HG03139 (cell line): ENCODE measurements around the gene ASPHD1.
"Not testable (repeated sequence)": the region's sequence is repeated elsewhere in the genome, so short reads cannot be mapped to it uniquely, and the experiment has no call there.

Experiments used
- ATAC-seq: cut with Tn5 transposase; IDR thresholded peaks from one replicate; pipeline ENCODE4 v1.9.1; 2021; ENCODE audit not compliant: unreplicated experiment

The ASPHD1 gene

GRCh38 chr16:29900102-29900887 is at the start of gene ASPHD1:
TSS of gene ASPHD1 (plus strand) at chr16:29900488. CDS start at chr16:29900972, 484 bp downstream.
- no peak for ATAC-seq

- no peak for ATAC-seq
Observed at GRCh38 chr16:29850998-29851397, 49.3 kb upstream of the ASPHD1 start.

- no peak for ATAC-seq
Observed at GRCh38 chr16:29852654-29853053, 47.6 kb upstream of the ASPHD1 start.

GRCh38 chr16:29854520-29855100 is 45.7 kb upstream of the ASPHD1 start:
- ATAC-seq, result no peak

GRCh38 chr16:29857133-29857760 is 43.0 kb upstream of the ASPHD1 start:
- no peak for ATAC-seq

- no peak for ATAC-seq
Observed at GRCh38 chr16:29858149-29858849, 42.0 kb upstream of the ASPHD1 start.

- no peak for ATAC-seq
Observed at GRCh38 chr16:29858974-29859373, 41.3 kb upstream of the ASPHD1 start.

GRCh38 chr16:29860218-29860617 is 40.1 kb upstream of the ASPHD1 start:
- ATAC-seq, result no peak

GRCh38 chr16:29862383-29862883 is 37.9 kb upstream of the ASPHD1 start:
- ATAC-seq, result no peak

- peak; percentile 95 for ATAC-seq
Observed at GRCh38 chr16:29862884-29863668, 37.2 kb upstream of the ASPHD1 start, which contains the start of gene CDIPT. TSS of gene CDIPT (minus strand) at chr16:29863226. CDS start at chr16:29862857, 369 bp downstream.

- no peak for ATAC-seq
Observed at GRCh38 chr16:29863669-29863984, 36.7 kb upstream of the ASPHD1 start.

GRCh38 chr16:29864205-29864604 is 36.1 kb upstream of the ASPHD1 start:
- ATAC-seq, result no peak

GRCh38 chr16:29868396-29869009 is 31.8 kb upstream of the ASPHD1 start:
- no peak for ATAC-seq

- not testable (repeated sequence) for ATAC-seq
Observed at GRCh38 chr16:29869067-29869466, 31.2 kb upstream of the ASPHD1 start.

- ATAC-seq, result no peak
Observed at GRCh38 chr16:29871822-29872546, 28.3 kb upstream of the ASPHD1 start.

- ATAC-seq, result no peak
Observed at GRCh38 chr16:29873319-29873718, 27.0 kb upstream of the ASPHD1 start.

- no peak for ATAC-seq
Observed at GRCh38 chr16:29875206-29875605, 25.1 kb upstream of the ASPHD1 start.

GRCh38 chr16:29876217-29876593 is 24.1 kb upstream of the ASPHD1 start:
- no peak for ATAC-seq

GRCh38 chr16:29876594-29877249 is 23.6 kb upstream of the ASPHD1 start:
- no peak for ATAC-seq
